GM19397 (cell line): ENCODE measurements around the gene ELF1.
"Not testable (repeated sequence)": the region's sequence is repeated elsewhere in the genome, so short reads cannot be mapped to it uniquely, and the experiment has no call there.

ENCODE experiments used
- ATAC-seq: cut with Tn5 transposase; IDR thresholded peaks from one replicate; pipeline ENCODE4 v1.9.1; 2021; ENCODE audit warnings: mild to moderate bottlenecking, moderate library complexity; ENCODE audit not compliant: unreplicated experiment

The ELF1 gene

DNA sequence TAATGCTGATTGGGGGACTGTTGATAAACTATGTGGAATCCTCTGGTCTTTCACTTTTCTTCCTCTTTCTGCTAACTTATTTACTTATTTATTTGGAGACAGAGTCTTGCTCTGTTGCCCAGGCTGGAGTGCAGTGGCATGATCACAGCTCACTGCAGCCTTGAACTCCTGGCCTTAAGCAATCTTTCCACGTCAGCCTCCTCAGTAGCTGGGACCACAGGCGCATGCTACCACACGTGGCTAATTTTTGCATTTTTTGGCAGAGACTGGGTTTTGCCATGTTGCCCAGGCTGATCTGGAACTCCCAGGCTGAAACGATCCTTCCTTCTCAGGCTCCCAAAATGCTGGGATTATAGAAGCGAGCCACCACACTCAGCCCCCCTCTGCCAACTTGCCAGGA lies 77.5 kb downstream of the ELF1 start:
- ATAC-seq = no peak

DNA sequence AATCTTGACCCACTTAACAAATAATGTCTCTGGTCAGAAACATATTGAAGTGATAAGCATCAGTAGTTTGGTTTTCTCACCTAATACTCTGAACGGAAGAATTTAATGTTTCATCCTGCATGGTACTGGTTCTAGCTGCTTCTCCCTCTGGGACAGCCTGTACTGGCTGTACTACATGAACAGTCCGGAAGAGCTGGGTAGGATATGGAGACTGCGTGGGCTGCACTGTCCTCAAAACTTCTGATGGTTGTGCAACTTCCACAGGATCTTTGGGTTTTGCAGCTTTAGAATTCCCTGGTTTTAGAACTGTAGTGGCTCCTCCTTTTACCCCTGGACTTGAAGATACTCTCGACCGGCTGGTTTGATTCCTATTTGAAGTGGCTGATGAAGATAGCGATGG lies 78.3 kb downstream of the ELF1 start:
- ATAC-seq = no peak

DNA sequence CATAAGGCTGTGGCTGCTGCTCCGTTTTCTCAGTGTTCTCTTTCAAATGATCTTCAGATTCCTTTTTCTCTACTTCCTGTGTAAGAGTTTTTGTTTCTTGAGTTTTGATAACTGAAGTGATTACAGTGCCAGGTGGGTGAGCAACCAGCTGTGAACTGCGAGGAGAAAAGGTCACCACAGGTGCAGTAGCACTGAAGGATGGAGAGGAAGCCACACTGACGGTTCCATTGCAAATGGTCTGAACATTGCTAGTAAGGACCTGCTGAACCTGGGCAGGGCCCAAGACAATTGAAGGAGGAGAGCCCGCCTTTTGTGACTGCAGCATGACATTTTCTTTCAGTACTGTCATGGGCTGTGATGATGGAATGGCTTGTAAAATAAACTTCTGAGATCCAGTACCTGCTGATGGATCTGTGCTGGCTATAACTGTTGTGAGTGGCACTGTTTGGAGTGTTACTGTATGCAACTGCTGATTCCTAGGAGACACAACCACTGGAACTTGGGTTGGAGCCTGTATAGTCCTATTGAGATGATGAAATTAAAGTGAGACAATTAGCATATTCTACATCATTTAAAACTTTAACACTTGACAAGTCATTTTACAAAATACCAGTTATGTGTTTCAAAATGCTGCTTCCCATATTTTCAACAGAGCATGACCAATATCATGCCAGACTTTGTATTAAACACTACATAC lies 85.5 kb downstream of the ELF1 start:
- no peak for ATAC-seq

DNA sequence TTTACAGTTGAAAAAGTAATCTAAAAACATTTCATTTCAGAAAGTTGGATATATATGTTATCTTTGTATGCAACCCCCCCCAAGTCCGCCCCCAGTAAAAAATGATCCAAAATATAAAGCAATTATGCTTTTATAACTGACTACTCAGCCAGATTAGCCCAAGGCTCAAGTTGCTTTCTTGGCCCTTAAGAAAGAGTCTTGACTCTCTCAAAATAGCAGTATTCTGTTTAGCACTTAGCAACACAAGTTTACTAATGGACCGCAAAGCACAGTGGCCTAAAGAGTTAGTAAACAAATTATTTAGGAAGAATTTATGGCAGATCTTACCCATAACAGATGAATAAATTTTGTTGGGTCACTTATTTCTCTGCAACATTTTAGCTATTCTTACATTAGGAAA lies 86.9 kb downstream of the ELF1 start:
- no peak for ATAC-seq

DNA sequence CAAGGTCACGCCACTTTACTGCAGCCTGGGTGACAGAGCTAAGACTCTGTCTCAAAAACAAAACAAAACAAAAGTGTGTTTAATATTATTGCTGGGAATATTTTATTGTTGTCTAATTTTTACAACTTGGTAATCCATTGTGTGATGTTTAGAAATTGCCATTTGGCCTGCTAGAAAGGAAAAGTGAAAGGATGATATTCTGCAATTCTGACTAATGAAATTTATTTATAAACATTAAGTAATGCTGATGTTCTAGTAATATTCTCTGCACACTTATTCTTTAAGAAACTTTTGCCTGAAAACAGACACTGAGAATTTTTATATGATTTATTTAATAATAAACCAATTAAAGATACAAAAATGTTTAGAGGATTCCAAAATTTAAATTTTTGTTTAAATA lies 87.4 kb downstream of the ELF1 start:
- no peak for ATAC-seq

DNA sequence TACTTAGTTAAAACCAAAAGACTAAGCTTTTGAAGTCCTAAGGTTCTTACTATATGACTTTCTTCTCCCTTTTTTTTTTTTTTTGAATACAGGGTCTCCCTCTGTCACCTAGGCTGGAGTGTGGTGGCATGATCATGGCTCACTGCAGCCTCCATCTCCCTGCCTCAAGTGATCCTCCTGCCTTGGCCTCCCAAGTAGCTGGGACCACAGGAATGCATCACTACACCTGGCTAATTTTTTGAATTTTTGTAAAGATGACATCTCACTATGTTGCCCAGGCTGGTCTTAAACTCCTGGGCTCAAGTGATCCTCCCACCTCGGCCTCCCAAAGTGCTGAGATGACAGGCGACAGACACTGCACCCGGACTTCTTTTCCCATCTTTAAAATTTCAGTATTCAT lies 89.2 kb downstream of the ELF1 start:
- not testable (repeated sequence) for ATAC-seq

DNA sequence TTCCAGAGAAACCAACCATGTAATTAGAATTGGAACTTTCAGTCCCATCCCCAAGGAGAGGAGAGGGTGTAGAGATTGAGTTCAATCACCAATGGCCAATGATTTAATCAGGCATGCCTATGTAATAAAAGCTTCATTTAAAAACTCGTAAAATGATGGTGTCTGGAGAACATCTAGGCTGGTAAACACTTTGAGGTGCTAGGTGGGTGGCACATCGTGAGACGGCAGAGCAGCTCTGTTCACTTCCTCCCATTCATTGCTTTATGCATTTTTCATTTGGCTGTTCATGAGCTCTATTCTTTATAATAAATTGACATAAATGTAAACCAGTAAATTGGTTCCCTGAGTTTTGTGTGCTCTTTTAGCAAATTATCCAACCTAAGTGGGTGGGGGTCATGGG lies 90.1 kb downstream of the ELF1 start:
- ATAC-seq = no peak

DNA sequence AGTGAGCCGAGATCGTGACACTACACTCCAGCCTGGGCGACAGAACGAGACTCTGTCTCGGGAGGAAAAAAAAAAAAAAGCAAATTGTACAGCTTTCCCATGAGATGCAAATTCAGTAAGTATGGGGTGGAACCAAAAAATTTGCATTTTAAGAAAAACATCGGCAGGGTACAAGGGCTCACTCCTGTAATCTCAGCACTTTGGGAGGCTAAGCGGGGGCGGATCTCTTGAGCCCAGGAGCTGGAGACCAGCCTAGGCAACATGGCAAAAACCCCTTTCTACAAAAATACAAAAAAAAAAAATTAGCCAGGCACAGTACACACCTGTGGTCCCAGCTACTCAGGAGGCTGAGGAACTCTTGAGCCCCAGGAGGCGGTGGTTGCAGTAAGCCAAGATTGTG lies 91.2 kb downstream of the ELF1 start:
- no peak for ATAC-seq

DNA sequence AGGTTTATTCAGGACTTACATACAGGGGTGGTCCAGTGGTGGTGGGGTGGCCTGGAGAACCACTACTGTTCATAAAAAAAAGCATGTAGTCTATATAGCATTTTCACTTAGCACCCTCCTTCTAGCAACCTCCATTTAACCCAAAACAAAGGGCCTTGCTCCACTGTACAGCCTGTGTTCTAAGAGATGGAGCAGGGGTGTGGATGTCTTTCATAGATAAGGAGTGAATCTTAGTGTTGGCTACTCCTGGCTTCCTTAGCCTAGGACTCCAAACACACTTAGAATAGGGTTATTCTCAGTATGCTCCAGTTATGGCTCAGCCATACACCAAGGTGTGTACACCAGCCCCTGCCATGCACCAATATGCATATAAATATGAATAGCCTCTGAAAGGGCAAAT lies 95.2 kb downstream of the ELF1 start:
- ATAC-seq = no peak

DNA sequence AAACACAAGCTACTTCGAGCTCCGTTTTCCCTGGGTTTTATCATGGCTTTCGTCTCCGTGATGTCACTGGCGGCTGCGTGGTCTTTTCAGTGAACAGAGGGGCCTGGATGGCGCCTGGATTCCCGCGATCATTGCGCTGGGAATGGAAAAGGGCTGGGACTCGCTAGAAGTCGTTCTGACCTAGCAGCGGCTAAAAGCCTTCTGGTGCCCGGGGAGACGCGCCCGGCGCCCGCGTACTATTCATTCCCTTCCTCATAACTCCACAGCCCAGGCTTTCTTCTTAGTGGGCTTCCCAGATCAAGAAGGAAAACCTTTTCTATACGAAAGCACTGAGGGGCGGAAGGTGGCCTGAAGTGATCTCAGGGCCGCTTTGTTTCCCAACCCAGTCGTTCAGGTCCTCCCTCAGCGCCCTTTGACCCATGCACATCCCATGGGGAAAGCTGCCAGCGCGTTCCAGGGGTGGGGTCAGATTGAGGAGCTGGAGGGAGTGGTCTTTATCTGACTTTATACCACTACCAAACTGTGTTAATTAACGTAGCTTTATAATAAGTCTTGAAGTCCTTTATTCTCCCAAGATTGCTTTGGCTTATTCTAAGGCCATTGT lies 96.6 kb downstream of the ELF1 start:
- no peak for ATAC-seq

DNA sequence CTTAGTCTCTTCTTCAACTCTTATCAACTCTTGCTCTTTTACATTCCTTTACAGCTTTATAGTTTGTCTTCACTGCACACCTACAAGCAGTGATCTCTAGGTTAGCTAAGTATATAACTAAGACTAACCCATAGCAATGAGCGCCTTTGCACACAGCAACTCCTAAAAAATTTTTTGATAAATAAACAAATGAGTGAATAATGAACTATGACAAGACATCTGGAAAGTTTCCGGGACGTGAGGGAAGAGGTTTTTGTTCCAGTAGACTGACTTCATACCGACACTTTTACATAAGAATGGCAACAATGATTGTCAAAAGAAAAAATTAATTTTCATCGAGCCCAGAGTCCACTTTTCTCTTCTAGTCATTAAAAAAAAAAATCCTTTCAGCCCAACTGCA lies 98.3 kb downstream of the ELF1 start:
- ATAC-seq = no peak

DNA sequence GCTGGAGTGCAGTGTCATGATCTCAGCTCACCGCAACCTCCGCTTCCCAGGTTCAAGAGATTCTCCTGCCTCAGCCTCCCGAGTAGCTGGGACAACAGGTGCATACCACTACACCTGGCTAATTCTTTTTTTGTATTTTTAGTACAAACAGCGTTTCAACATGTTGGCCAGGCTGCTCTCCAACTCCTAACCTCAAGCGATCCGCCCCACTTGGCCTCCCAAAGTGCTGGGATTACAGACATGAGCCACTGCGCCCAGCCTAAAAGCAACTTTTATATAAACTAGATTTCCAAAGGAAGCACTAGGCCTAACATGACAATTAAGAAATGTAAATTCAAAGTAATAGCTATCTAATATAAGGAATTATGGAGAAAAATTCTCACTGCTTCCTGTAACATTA lies 99.2 kb downstream of the ELF1 start:
- not testable (repeated sequence) for ATAC-seq

DNA sequence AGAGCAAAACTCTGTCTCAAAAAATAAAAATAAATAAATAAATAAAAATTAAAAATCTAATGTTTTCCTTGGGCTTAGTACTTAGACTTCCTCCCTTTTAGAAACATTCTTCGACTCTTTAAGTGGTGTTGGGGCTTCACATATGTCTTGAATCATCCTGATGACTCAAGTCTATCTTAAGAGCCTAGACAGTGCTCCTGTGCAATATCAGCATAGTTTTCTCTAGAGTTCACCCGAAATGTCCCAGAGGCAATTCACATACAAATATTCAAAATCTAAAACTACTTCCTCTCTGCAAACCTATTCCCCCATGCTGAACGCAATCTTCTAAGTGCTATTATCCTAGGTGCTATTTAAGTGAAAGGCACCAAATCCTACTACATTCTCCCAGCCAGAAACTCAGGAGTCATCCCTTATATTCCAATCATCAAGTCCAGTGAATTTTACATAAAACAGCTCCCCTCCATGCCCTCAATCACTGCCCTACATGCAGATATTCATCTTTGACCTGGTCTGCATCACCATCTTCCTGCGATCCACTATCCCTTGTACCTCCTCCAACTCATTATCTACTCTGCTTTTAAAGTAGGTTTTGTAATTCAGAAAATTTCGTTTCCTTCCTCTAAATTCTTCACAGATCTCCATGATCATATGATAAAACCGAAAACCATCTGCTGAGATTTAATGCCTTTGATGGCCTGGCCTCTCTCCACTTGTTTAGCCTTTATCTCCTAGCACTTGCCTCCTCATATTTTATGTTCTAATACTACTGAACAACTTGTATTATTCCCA lies 102.7 kb downstream of the ELF1 start:
- no peak for ATAC-seq

DNA sequence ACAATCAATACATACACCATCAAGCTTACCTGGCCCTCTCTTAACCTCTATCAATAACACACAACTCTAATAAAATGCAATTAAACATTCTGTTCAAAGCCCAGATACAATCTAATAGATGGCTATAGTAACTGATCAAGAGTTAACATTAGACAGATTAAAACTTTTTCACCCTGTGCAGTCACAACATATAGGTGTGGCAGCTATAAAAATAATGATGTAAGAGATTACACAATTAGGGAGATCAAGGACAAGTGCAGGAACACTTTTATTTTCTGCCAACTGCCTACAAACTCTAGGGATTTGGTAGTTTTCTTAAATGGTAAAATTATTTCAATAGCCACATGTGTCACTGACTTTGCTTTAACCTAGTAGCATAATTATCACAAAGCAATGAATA lies 104.3 kb downstream of the ELF1 start:
- ATAC-seq = not testable (repeated sequence)

DNA sequence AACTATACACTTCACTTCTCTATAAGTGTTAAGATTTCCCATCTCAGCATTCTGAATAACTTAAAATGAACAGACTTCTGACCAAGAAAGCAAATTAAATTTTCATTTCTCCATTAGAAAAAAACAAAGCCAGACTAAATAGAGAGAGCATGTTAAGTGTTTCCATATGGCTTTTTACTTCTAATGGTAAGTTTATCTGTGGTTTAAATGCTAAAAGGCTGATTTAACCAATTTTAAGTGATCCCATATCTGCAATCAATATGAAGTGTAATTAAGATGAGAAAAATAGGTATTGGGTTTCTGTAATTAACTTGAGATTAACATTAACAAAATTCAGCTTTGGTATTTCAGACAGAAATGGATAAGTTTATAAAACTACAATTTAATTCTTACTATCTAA lies 107.8 kb downstream of the ELF1 start:
- no peak for ATAC-seq

DNA sequence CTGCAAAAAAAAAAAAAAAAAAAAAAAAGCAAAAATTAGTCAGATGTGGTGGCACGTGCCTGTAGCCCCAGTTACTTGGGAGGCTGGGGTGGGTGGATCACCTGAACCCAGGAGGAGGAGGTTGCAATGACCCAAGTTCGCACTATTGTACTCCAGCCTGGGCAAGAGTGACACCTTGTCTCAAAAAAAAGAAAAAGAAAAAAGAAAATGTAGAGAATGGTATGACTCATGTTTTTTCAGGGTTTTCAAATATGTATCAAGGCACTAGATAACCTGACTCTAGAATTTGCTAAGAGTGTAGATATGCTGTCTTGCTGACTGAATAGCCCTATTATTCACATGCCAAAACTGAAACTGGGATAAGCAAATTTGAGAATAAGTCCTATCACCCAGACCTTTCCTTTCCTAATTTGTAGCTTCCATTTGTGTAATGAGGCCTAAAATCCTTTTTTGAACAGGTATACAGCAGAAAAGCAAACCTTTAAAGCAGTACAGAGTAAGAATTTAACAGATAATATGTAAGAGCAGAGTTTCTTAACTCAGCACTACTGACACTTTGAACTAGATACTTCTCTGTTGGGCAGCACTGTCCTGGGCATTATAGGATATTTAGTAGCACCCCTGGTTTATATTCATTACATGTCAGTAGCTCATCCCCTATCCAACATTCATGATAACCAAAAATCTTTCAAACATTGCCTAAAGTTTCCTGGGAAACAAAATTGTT lies 108.6 kb downstream of the ELF1 start:
- ATAC-seq = no peak

DNA sequence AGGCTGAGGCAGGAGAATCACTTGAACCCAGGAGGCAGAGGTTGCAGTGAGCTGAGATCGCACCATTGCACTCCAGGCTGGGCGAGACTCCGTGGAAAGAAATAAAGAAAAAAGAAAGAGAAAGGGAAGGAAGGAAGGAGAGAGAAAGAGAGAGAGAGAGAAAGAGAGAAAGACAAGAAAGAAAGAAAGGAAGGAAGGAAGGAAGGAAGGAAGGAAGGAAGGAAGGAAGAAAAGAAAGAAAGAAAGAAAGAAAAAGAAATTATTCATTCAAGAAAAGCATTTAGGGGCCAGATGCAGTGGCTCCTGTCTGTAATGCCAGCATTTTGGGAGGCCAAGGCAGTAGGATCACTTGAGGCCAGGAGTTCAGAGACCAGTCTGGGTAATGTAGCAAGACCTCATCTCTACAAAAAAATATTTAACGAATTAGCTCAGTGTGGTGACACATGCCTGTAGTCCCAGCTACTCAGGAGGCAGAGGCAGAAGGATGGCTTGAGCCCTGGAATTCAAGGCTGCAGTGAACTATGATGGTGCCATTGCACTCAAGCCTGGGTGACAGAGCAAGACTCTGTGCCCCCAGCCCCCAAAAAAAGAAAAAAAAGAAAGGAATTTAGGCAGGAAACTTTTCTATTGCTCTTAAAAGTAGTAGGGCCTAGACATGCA lies 109.4 kb downstream of the ELF1 start:
- not testable (repeated sequence) for ATAC-seq

DNA sequence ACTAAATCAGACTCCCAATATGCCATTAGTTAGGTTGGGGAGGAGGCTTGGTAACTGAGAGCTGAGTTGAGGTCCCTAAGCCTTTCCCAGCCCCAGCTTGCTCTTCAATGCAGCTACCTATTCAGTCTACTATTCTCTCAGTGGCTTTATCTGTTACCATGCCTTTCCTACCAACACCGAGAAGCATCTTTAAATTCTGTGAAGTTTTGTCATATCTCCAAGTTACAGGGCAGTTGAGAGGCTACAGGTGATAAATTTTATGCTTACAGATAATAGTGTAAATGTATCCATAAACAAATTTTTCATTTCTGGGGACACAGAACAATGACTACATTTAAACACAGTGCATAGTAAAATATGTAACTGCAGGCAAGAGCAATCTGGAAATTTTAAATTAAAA lies 110.6 kb downstream of the ELF1 start:
- no peak for ATAC-seq

DNA sequence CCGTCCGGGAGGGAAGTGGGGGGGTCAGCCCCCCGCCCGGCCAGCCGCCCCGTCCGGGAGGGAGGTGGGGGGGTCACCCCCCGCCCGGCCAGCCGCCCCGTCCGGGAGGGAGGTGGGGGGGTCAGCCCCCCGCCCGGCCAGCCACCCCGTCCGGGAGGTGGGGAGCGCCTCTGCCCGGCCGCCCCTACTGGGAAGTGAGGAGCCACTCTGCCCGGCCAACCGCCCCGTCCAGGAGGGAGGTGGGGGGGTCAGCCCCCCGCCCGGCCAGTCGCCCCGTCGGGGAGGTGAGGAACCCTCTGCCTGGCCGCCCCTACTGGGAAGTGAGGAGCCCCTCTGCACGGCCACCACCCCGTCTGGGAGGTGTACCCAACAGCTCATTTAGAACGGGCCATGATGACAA lies 118.1 kb downstream of the ELF1 start:
- not testable (repeated sequence) for ATAC-seq

DNA sequence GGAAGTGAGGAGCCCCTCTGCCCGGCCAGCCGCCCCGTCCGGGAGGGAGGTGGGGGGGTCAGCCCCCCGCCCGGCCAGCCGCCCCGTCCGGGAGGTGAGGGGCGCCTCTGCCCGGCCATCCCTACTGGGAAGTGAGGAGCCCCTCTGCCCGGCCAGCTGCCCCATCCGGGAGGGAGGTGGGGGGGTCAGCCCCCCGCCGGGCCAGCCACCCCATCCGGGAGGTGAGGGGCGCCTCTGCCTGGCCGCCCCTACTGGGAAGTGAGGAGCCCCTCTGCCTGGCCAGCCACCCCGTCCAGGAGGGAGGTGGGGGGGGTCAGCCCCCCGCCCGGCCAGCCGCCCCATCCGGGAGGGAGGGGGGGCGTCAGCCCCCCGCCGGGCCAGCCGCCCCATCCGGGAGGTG lies 118.5 kb downstream of the ELF1 start:
- not testable (repeated sequence) for ATAC-seq

DNA sequence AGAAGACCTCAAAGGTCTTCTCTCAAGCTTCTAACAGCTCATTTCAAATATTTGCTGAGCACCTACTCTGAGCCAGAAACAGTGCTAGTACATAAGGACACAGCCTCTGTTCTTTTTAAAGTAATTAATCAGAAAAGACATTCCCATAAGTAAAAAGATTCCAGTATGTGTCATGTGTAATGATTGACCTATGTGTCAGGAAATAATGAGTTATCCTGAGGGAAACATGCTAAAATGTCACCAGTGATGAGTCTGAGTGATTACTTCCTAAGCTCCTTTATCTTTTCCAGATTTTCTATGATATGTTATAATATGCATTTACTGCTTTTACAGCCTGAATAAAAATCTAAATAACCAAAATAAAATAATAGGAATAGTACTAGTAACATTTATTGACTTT lies 122.1 kb downstream of the ELF1 start:
- no peak for ATAC-seq
